ENCODE measurements around the gene MYO10.
"Not testable (repeated sequence)": the region's sequence is repeated elsewhere in the genome, so short reads cannot be mapped to it uniquely, and the experiment has no call there.

MYO10 gene

DNA sequence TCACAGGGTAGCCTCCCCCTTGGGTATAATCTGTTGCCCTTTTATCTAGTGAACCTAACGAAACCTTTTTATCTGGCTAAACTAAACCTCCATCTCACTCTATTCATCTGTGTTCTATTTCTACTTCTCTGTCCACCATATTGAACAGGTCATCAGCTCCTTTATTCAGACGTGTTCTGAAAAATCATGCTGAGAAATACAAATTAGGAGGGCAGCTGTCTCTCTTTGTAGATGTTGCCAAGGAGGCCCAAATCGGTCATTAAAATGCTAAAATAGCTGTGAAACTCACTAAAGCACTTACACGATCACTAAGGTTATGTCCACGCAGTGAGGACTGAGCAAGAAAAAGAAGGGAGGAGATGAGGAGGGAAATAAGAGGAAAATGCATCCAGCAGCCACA is 203.7 kb downstream of the MYO10 start:
- 89 to 100% methylated on average over 4 of the region's 5 CpGs for WGBS, 2 experiments (ENCODE audit: insufficient coverage in 2 of 2)
- H3K27ac ChIP-seq (ENCODE audit: low read depth, low read length, severe bottlenecking) = no peak overlapping the region
- no peak overlapping the region for H3K4me3 ChIP-seq (ENCODE audit: extremely low read depth, insufficient read depth, low read length, poor library complexity, severe bottlenecking)
- peaks cover 19% of the 10 kb centered on the region for H3K4me1 ChIP-seq (ENCODE audit: control insufficient read depth, insufficient read depth, low read length, poor library complexity, severe bottlenecking)
- no peaks in the 10 kb centered on the region for H3K9me3 ChIP-seq (ENCODE audit: control insufficient read depth, low read length)
- H3K36me3 ChIP-seq (ENCODE audit: control insufficient read depth, insufficient read depth, low read length) = peaks cover 78% of the 10 kb centered on the region

DNA sequence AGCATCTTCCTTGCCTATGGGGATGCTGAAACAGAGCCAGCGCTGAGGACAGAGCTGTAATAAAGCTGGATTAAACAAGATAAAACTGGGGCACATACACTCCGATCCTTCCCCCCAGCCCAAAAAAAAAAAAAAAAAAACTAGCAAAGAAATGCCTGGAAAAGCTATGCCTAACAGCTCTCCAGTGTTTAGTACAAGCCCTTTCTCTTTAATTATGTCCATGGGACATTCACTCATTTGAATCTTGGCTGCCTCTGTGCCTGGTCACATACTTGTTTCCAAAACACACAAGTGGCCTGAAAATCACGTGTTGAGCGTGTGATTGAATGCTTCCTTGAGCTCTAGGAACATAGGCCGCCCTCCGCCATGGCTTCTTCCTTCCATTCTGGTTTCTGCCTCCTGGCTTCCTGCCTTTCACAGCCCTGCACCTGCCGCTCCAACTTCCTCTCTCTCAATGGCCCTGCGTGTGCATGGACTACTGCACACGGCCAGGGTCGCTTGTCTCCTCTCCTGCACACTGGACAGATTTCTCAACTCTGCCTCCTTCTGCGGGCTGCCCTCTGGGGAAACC is 208.2 kb downstream of the MYO10 start:
- Histone ChIP-seq H3K36me3 (ENCODE audit: control insufficient read depth, insufficient read depth, low read length) (peaks cover 84% of the 10 kb centered on the region), H3K9me3 (ENCODE audit: control insufficient read depth, low read length) (no peaks in the 10 kb centered on the region), H3K4me3 (ENCODE audit: extremely low read depth, insufficient read depth, low read length, poor library complexity, severe bottlenecking) (no peak overlapping the region), H3K27ac (ENCODE audit: low read depth, low read length, severe bottlenecking) (peak overlapping the region; percentile 6), H3K4me1 (ENCODE audit: control insufficient read depth, insufficient read depth, low read length, poor library complexity, severe bottlenecking) (no peaks in the 10 kb centered on the region)
- WGBS, 2 experiments (ENCODE audit: insufficient coverage in 2 of 2) = 86 to 95% methylated on average over 8 to 9 of the region's 11 CpGs

DNA sequence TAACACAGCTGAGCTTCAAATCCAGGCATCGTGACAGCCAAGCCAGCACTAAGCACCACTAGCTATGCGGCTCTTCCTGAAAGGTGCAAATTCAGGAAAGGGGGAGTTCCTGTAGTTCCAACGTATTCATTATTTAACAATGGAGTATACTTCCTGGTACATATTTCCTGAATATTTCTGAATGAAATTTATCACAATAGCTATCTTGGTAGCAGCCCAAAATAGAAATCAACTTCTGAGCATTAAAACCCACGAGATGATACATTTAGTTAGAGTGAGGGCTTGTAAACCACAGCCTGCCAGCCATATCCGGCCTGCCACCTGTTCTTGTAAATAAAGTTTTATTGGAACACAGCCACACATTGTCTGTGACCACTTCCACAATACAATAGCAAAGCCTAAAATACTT is 209.5 kb downstream of the MYO10 start:
- Histone ChIP-seq H3K4me3 (ENCODE audit: extremely low read depth, insufficient read depth, low read length, poor library complexity, severe bottlenecking) (no peak overlapping the region), H3K4me1 (ENCODE audit: control insufficient read depth, insufficient read depth, low read length, poor library complexity, severe bottlenecking) (peaks cover 4% of the 10 kb centered on the region), H3K27ac (ENCODE audit: low read depth, low read length, severe bottlenecking) (no peak overlapping the region), H3K9me3 (ENCODE audit: control insufficient read depth, low read length) (no peaks in the 10 kb centered on the region), H3K36me3 (ENCODE audit: control insufficient read depth, insufficient read depth, low read length) (peaks cover 77% of the 10 kb centered on the region)
- WGBS, 2 experiments (ENCODE audit: insufficient coverage in 2 of 2) = 86 to 92% methylated on average over 1 to 4 of the region's 5 CpGs

DNA sequence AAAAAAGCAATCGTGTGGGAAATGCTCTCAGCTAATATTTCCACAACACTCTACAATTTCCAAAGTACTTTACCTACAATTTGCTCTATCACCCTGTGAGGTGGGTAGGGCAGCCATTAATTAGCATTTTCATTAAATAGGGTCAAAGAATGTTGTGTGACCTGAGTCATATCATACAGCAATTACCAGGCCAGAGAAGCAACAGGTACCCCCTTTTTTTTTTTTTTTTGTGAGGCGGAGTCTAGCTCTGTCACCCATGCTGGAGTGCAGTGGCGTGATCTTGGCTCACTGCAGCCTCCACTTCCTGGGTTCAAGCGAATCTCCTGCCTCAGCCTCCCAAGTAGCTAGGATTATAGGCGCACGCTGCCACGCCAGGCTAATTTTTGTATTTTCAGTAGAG is 210.5 kb downstream of the MYO10 start:
- no peak overlapping the region for H3K27ac ChIP-seq (ENCODE audit: low read depth, low read length, severe bottlenecking)
- 83 to 95% methylated on average over 5 of the region's 7 CpGs for WGBS, 2 experiments (ENCODE audit: insufficient coverage in 2 of 2)
- peaks cover 4% of the 10 kb centered on the region for H3K4me1 ChIP-seq (ENCODE audit: control insufficient read depth, insufficient read depth, low read length, poor library complexity, severe bottlenecking)
- H3K36me3 ChIP-seq (ENCODE audit: control insufficient read depth, insufficient read depth, low read length) = peaks cover 79% of the 10 kb centered on the region
- no peaks in the 10 kb centered on the region for H3K9me3 ChIP-seq (ENCODE audit: control insufficient read depth, low read length)
- H3K4me3 ChIP-seq (ENCODE audit: extremely low read depth, insufficient read depth, low read length, poor library complexity, severe bottlenecking) = no peak overlapping the region

DNA sequence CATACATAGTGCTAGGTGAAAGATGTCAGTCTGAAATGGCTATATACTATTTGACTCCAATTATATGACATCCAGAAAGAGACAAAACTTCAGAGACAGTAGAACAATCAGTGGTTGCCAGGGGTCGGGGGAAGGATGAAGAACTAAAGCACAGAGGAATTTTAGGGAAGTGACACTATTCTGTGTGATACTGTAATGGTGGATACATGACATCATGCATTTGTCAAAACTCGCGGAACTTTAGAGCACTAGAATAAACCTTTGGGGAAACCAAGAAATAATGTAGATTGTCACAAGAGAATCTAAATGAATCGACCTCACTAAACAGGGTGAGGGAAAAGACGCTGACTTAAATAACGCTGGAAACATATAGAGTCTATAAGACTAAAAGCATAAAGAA is 212.3 kb downstream of the MYO10 start:
- Histone ChIP-seq H3K4me3 (ENCODE audit: extremely low read depth, insufficient read depth, low read length, poor library complexity, severe bottlenecking) (no peak overlapping the region), H3K4me1 (ENCODE audit: control insufficient read depth, insufficient read depth, low read length, poor library complexity, severe bottlenecking) (peaks cover 4% of the 10 kb centered on the region), H3K36me3 (ENCODE audit: control insufficient read depth, insufficient read depth, low read length) (peaks cover 73% of the 10 kb centered on the region), H3K27ac (ENCODE audit: low read depth, low read length, severe bottlenecking) (no peak overlapping the region), H3K9me3 (ENCODE audit: control insufficient read depth, low read length) (no peaks in the 10 kb centered on the region)
- 75% methylated on average over 4 of the region's 6 CpGs for WGBS, 2 experiments (ENCODE audit: insufficient coverage in 2 of 2)

DNA sequence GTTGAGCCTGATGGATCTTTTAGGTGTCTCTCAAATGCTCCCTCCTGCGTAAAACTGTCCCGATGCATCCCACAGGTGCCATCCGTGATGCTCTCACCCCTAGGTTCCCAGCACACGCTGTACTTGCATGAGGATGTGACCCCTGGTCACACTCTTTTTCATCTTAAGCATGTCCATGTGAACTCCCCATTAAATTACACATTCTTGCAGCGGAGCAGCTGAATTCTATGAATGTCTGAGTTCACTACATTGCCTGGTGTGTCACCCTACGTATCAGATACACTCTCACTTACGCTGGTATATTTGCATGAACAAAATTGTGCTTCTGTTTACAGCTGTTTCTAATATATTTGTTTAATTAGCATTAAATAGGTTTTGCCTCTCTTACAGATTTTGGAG is 214.0 kb downstream of the MYO10 start:
- H3K36me3 ChIP-seq (ENCODE audit: control insufficient read depth, insufficient read depth, low read length) = peaks cover 61% of the 10 kb centered on the region
- no peak overlapping the region for H3K27ac ChIP-seq (ENCODE audit: low read depth, low read length, severe bottlenecking)
- H3K4me1 ChIP-seq (ENCODE audit: control insufficient read depth, insufficient read depth, low read length, poor library complexity, severe bottlenecking) = peaks cover 4% of the 10 kb centered on the region
- H3K9me3 ChIP-seq (ENCODE audit: control insufficient read depth, low read length) = no peaks in the 10 kb centered on the region
- no peak overlapping the region for H3K4me3 ChIP-seq (ENCODE audit: extremely low read depth, insufficient read depth, low read length, poor library complexity, severe bottlenecking)
- WGBS, 2 experiments (ENCODE audit: insufficient coverage in 2 of 2) = 89 to 90% methylated on average over 5 of the region's 7 CpGs

DNA sequence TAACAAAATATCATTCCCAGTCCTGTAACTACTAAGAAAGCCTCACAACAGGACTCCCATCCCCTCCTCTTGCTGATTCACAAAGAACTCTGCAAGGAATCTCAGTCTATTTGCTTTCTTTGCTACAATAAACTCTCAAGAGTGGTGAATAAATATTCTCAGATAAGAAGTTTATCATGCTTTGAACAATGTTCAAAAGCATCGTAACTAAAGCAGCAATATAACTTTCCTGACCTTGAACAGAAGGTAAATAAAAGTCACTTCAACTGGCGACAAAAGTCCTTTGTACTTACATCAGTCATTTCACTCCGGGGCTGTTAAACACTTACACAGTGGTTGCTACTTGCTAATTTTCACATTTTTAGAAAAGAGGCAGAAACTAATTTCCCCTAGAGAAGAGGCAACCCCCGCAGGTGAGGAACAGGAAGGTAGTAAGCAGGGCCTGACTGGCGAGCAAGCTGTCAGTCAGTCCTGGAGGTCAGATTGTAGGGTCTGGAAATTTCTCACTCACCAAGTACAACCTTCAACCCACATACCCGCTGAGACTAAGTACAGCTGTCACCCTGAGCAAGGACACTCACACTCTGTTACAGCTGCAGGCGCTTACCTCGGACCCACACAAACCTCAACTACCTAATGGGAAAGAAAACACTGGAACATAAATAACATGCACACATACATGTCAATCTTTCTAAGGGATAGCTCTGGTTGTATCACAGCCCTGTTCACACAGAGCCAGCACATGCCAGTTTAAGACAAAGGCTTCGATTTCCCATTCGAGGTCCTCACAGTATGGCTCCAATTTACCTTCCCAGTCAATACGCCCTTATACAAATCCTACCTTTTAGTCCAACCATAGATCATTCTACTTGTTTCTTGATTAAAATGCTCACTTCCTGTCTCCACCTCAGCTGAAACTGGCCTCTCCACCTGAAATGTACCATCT is 214.7 kb downstream of the MYO10 start:
- Histone ChIP-seq H3K4me1 (ENCODE audit: control insufficient read depth, insufficient read depth, low read length, poor library complexity, severe bottlenecking) (peaks cover 4% of the 10 kb centered on the region), H3K27ac (ENCODE audit: low read depth, low read length, severe bottlenecking) (peak overlapping the region; percentile 13), H3K36me3 (ENCODE audit: control insufficient read depth, insufficient read depth, low read length) (peaks cover 57% of the 10 kb centered on the region), H3K4me3 (ENCODE audit: extremely low read depth, insufficient read depth, low read length, poor library complexity, severe bottlenecking) (no peak overlapping the region), H3K9me3 (ENCODE audit: control insufficient read depth, low read length) (no peaks in the 10 kb centered on the region)
- WGBS, 2 experiments (ENCODE audit: insufficient coverage in 2 of 2) = 48 to 62% methylated on average over 7 to 9 of the region's 11 CpGs

DNA sequence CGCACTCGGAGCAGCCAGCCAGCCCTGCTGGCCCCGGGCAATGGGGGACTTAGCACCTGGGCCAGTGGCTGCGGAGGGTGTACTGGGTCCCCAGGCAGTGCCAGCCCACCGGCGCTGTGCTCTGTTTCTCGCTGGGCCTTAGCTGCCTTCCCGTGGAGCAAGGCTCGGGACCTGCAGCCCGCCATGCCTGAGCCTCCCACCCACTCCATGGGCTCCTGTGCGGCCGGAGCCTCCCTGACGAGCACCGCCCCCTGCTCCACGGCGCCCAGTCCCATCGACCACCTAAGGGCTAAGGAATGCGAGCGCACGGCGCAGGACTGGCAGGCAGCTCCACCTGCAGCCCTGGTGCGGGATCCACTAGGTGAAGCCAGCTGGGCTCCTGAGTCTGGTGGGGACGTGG is 218.1 kb downstream of the MYO10 start:
- H3K9me3 ChIP-seq (ENCODE audit: control insufficient read depth, low read length); H3K4me3 ChIP-seq (ENCODE audit: extremely low read depth, insufficient read depth, low read length, poor library complexity, severe bottlenecking); H3K27ac ChIP-seq (ENCODE audit: low read depth, low read length, severe bottlenecking): not testable (repeated sequence)
- WGBS, 2 experiments (ENCODE audit: insufficient coverage in 2 of 2) = 80 to 90% methylated on average over 10 of the region's 23 CpGs
- peaks cover 20% of the 10 kb centered on the region for H3K4me1 ChIP-seq (ENCODE audit: control insufficient read depth, insufficient read depth, low read length, poor library complexity, severe bottlenecking)
- H3K36me3 ChIP-seq (ENCODE audit: control insufficient read depth, insufficient read depth, low read length) = peaks cover 32% of the 10 kb centered on the region

DNA sequence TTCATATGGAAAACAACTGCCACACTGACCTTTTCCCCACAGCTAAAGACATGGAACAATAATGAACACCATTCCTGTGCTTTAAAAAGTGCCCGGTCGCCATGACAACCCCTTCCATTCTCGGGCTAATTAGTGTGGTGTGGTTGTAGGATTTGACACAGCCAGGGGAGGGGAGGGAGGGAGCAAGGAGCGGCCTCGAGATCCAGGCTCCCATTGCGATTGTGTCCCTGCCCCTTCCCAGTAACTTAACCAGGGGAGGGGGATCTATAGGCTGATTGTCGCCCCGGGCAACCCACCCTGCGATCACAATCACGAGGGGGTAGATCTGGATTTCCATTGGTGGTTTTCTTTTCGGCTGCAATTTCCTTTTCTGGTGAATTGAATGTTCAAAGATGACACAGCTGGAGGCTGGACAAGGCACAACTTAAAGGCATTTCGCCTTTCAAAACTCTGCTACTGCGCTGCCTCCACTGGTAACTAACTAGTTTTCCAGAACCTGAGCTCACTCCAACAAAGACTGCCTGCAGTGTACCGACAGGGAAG is 222.6 kb downstream of the MYO10 start:
- WGBS, 2 experiments (ENCODE audit: insufficient coverage in 2 of 2) = 23 to 31% methylated on average over 5 to 10 of the region's 14 CpGs
- Histone ChIP-seq H3K9me3 (ENCODE audit: control insufficient read depth, low read length) (no peaks in the 10 kb centered on the region), H3K4me1 (ENCODE audit: control insufficient read depth, insufficient read depth, low read length, poor library complexity, severe bottlenecking) (peaks cover 18% of the 10 kb centered on the region), H3K36me3 (ENCODE audit: control insufficient read depth, insufficient read depth, low read length) (peaks cover 48% of the 10 kb centered on the region), H3K4me3 (ENCODE audit: extremely low read depth, insufficient read depth, low read length, poor library complexity, severe bottlenecking) (peak overlapping the region; percentile 6), H3K27ac (ENCODE audit: low read depth, low read length, severe bottlenecking) (peak overlapping the region; percentile 89)

DNA sequence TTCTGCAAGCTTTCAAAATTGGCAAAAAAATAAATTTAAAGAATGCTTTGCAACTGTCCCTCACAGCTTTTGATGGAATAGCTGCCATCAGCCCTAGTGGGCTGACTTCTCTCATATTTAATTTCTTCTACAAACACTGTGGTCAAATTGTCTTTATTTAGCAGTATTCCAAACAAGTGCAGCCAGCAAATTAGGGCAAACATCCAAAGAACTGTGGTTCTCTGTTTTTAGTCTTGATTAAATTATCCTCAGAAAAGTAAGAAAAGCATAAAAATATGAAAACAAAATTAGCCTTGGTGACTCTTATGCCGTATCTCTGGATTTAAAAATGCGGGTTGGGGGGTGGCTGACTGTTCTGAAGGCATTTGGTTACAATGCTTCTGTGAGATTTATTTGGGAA is 223.5 kb downstream of the MYO10 start:
- Histone ChIP-seq H3K4me3 (ENCODE audit: extremely low read depth, insufficient read depth, low read length, poor library complexity, severe bottlenecking) (no peak overlapping the region), H3K36me3 (ENCODE audit: control insufficient read depth, insufficient read depth, low read length) (peaks cover 56% of the 10 kb centered on the region), H3K9me3 (ENCODE audit: control insufficient read depth, low read length) (no peaks in the 10 kb centered on the region), H3K4me1 (ENCODE audit: control insufficient read depth, insufficient read depth, low read length, poor library complexity, severe bottlenecking) (peaks cover 19% of the 10 kb centered on the region), H3K27ac (ENCODE audit: low read depth, low read length, severe bottlenecking) (peak overlapping the region; percentile 89)
- 86% methylated on average over 2 of the region's 2 CpGs; no CpG with 5 or more reads in 1 of the 2 experiments for WGBS, 2 experiments (ENCODE audit: insufficient coverage in 2 of 2)

All from mesodermal cell (in vitro differentiated cells).